Measurements from ENCODE around the gene MLEC. TPM values are rescaled to one million over a fixed set of nuclear protein-coding genes. Genes with fewer than 3 reads are reported as not detected.
A peak's percentile ranks its signal among the peaks of the same experiment; 100 is the strongest.

MLEC gene
- total and polyA plus RNA-seq, 2 of the 13 experiments (the other 11 are each of a cell fraction or from before 2014, with no cell fraction given) = 49.8 to 156 TPM

GRCh38 chr12:120686690-120687577 lies at the start of gene MLEC (continued):
- no peak for TF ChIP-seq NFAT5 (CRISPR knock-in tag; IDR thresholded peaks at IDR 0.05)
- TF ChIP-seq REXO4 (CRISPR knock-in tag; IDR thresholded peaks at IDR 0.05; ENCODE audit: borderline replicate concordance) = 0 out of 2 replicates have a peak, but pooled peaks have one; percentile 34
- TF ChIP-seq, protein P1, sequence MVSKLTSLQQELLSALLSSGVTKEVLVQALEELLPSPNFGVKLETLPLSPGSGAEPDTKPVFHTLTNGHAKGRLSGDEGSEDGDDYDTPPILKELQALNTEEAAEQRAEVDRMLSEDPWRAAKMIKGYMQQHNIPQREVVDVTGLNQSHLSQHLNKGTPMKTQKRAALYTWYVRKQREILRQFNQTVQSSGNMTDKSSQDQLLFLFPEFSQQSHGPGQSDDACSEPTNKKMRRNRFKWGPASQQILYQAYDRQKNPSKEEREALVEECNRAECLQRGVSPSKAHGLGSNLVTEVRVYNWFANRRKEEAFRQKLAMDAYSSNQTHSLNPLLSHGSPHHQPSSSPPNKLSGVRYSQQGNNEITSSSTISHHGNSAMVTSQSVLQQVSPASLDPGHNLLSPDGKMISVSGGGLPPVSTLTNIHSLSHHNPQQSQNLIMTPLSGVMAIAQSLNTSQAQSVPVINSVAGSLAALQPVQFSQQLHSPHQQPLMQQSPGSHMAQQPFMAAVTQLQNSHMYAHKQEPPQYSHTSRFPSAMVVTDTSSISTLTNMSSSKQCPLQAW (CRISPR knock-in tag; IDR thresholded peaks at IDR 0.05) = peak; percentile 86
- TF ChIP-seq MXI1 (IDR thresholded peaks at IDR 0.05; ENCODE audit: borderline replicate concordance, low read depth, low read length) = peak; percentile 81; the same call in 1 of the 3 replicates
- TF ChIP-seq TCF12 (IDR thresholded peaks at IDR 0.05) = no peak
- TF ChIP-seq TCF12 (CRISPR knock-in tag; IDR thresholded peaks at IDR 0.05) = no peak
- TF ChIP-seq TOPORS (CRISPR knock-in tag; IDR thresholded peaks at IDR 0.05) = peak; percentile 83; the same call in 1 of the 2 replicates
- TF ChIP-seq PAF1 (CRISPR knock-in tag; IDR thresholded peaks at IDR 0.05) = no peak
